ENCODE results near the gene PRKD1. TPM values are rescaled to one million over a fixed set of nuclear protein-coding genes. Genes with fewer than 3 reads are reported as not detected.

PRKD1 gene
- total RNA-seq, 4 donors from 2014 or later: 3.0 to 5.4 (median 3.6) TPM

DNA sequence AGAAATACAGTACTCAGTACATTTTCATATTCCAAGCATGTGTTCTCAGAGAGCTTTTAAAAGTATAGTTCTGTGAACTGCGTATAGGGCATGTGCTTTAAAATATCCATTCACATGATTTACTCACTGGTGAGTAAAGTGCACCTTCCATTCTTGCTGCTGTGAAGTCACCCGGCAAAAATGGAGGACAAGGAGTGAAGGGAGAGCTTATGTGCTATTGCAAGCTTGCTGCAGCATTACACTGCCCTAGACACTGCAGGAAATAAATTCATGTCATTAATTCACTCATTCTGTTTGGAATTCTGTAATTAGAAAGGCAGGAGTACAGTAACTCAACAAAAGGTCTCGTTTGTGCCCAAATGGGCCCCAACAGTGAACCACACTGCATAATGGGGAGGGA is 347.8 kb downstream of the PRKD1 start:
- WGBS: 83% methylated on average over 3 of the region's 3 CpGs
- TF ChIP-seq, protein P1, sequence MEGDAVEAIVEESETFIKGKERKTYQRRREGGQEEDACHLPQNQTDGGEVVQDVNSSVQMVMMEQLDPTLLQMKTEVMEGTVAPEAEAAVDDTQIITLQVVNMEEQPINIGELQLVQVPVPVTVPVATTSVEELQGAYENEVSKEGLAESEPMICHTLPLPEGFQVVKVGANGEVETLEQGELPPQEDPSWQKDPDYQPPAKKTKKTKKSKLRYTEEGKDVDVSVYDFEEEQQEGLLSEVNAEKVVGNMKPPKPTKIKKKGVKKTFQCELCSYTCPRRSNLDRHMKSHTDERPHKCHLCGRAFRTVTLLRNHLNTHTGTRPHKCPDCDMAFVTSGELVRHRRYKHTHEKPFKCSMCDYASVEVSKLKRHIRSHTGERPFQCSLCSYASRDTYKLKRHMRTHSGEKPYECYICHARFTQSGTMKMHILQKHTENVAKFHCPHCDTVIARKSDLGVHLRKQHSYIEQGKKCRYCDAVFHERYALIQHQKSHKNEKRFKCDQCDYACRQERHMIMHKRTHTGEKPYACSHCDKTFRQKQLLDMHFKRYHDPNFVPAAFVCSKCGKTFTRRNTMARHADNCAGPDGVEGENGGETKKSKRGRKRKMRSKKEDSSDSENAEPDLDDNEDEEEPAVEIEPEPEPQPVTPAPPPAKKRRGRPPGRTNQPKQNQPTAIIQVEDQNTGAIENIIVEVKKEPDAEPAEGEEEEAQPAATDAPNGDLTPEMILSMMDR (IDR thresholded peaks at IDR 0.05): no peak
- no peak for TF ChIP-seq POLR2A (IDR thresholded peaks at IDR 0.05)
- TF ChIP-seq EP300 (IDR thresholded peaks at IDR 0.05): no peak
- no peak for TF ChIP-seq POLR2AphosphoS5 (IDR thresholded peaks at IDR 0.05)
- no peak overlapping the region for H3K4me3 ChIP-seq
- no peak for DNase-seq (ENCODE audit: low spot score in 2 of 2)
- H3K27ac ChIP-seq: no peak overlapping the region
- H3K27me3 ChIP-seq: no peaks in the 10 kb centered on the region
- H3K9me3 ChIP-seq: no peaks in the 10 kb centered on the region
- no peaks in the 10 kb centered on the region for H3K36me3 ChIP-seq
- H3K4me1 ChIP-seq: peaks cover under 1% of the 10 kb centered on the region

DNA sequence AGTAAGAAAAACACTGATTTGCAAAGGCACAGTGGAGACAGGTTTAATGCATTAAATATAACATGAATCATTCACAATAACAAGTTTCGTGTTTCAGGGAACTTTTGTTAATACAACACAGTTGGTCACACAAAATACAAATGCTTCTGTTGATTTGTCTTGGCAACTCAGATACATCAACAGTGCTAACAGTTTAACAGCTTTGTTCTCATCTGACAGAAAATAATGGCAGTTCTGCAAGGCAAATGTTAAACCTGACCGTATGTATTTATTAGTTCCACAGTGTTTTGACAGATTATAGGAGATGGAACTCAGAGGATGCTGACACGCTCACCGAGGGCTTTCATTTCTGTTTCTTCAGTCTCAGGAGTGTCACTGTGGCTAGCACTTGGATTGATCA is 350.7 kb downstream of the PRKD1 start:
- TF ChIP-seq POLR2AphosphoS5 (IDR thresholded peaks at IDR 0.05) (no peak), EP300 (IDR thresholded peaks at IDR 0.05) (no peak), POLR2A (IDR thresholded peaks at IDR 0.05) (no peak)
- TF ChIP-seq, protein P1 (IDR thresholded peaks at IDR 0.05): no peak
- WGBS: 87% methylated on average over 4 of the region's 4 CpGs

DNA sequence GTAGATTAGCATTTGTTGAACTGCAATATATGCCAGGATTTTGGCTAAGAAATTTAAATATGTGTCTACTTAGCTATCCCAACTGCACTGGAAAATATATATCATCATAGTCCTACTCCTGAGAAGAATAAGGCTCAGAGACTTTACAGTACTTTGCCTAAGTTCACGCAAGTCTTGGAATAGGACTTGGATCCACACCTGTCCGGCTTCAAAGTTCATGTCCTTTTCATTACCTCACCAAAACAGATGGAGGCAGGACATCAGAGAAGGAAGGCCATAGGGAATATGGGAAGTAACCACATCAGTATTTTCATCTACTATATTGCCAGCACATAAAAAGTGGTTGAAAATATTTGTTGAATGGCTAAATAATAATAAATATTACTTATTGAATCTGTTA is 358.5 kb downstream of the PRKD1 start:
- H3K9me3 ChIP-seq: no peaks in the 10 kb centered on the region
- no peak overlapping the region for H3K27ac ChIP-seq
- no peak for DNase-seq (ENCODE audit: low spot score in 2 of 2)
- no peaks in the 10 kb centered on the region for H3K27me3 ChIP-seq
- no peaks in the 10 kb centered on the region for H3K36me3 ChIP-seq
- H3K4me3 ChIP-seq: no peak overlapping the region
- no peak for TF ChIP-seq EP300 (IDR thresholded peaks at IDR 0.05)
- no peak for TF ChIP-seq POLR2A (IDR thresholded peaks at IDR 0.05)
- TF ChIP-seq, protein P1 (IDR thresholded peaks at IDR 0.05): no peak
- TF ChIP-seq POLR2AphosphoS5 (IDR thresholded peaks at IDR 0.05): no peak
- WGBS: 81% methylated on average over 2 of the region's 2 CpGs
- H3K4me1 ChIP-seq: no peaks in the 10 kb centered on the region

More for the DNA sequence above, 350.7 kb downstream of the PRKD1 start:
- Histone ChIP-seq H3K9me3 (no peaks in the 10 kb centered on the region), H3K4me3 (no peak overlapping the region), H3K36me3 (no peaks in the 10 kb centered on the region), H3K27me3 (no peaks in the 10 kb centered on the region), H3K4me1 (no peaks in the 10 kb centered on the region), H3K27ac (no peak overlapping the region)
- no peak for DNase-seq (ENCODE audit: low spot score in 2 of 2)

DNA sequence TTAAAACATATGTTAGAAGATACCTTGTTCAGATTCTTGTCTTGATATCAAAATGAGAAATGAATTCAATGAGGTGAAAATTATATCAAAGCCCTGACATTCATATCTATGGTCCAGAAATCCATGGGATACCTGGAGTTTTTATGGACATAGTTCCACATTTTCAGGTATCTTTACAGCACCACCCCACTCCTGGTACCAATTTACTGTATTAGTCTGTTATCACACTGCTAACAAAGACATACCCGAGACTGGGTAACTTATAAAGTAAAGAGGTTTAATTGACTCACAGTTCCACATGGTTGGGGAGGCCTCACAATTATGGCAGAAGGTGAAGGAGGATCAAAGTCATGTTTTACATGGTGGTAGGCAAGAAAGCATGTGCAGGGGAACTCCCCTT is 361.5 kb downstream of the PRKD1 start:
- WGBS: 82% methylated on average over 1 of the region's 1 CpG
- no peaks in the 10 kb centered on the region for H3K36me3 ChIP-seq
- H3K4me1 ChIP-seq: no peaks in the 10 kb centered on the region
- H3K27me3 ChIP-seq: no peaks in the 10 kb centered on the region
- TF ChIP-seq POLR2AphosphoS5 (IDR thresholded peaks at IDR 0.05): no peak
- TF ChIP-seq, protein P1 (IDR thresholded peaks at IDR 0.05): no peak
- TF ChIP-seq EP300 (IDR thresholded peaks at IDR 0.05): no peak
- TF ChIP-seq POLR2A (IDR thresholded peaks at IDR 0.05): no peak
- H3K9me3 ChIP-seq: no peaks in the 10 kb centered on the region
- no peak overlapping the region for H3K4me3 ChIP-seq
- H3K27ac ChIP-seq: no peak overlapping the region
- DNase-seq (ENCODE audit: low spot score in 2 of 2): no peak

DNA sequence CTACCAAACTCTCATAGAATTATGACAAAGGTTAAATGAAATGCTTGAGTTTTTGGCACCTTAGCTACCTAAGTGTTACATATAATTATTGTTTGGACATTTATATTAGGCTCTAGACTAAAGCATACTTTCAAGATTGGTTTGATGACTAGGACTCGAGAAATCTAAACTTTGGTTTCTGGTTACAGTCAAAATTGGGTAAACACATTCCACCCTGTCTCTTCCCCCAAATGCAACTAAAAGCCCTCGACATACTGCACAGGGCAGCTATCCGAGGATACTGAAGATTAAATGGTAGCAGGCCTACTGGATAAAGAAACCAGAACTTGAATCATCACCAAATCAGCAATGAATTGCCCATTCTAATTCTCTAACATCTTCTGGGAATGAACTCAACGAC is 369.1 kb downstream of the PRKD1 start:
- Histone ChIP-seq H3K4me1 (no peaks in the 10 kb centered on the region), H3K36me3 (no peaks in the 10 kb centered on the region), H3K27ac (no peak overlapping the region), H3K27me3 (no peaks in the 10 kb centered on the region), H3K4me3 (no peak overlapping the region), H3K9me3 (no peaks in the 10 kb centered on the region)
- TF ChIP-seq EP300 (IDR thresholded peaks at IDR 0.05): no peak
- TF ChIP-seq POLR2AphosphoS5 (IDR thresholded peaks at IDR 0.05): no peak
- TF ChIP-seq POLR2A (IDR thresholded peaks at IDR 0.05): no peak
- TF ChIP-seq, protein P1 (IDR thresholded peaks at IDR 0.05): no peak
- no peak for DNase-seq (ENCODE audit: low spot score in 2 of 2)
- WGBS: 84% methylated on average over 4 of the region's 4 CpGs
